GM19463 (cell line): ENCODE data around the gene TUBA4A.
A peak's percentile ranks its signal among the peaks of the same experiment; 100 is the strongest.
"Not testable (repeated sequence)": the region's sequence is repeated elsewhere in the genome, so short reads cannot be mapped to it uniquely, and the experiment has no call there.

Source experiments
- ATAC-seq: cut with Tn5 transposase; IDR thresholded peaks from one replicate; pipeline ENCODE4 v1.9.1; 2021; ENCODE audit warnings: mild to moderate bottlenecking, moderate library complexity; ENCODE audit not compliant: unreplicated experiment

The TUBA4A gene

GRCh38 chr2:219269362-219270054 lies 15.8 kb upstream of the TUBA4A start:
- ATAC-seq: no peak

GRCh38 chr2:219268294-219268693 lies 14.6 kb upstream of the TUBA4A start:
- no peak for ATAC-seq

GRCh38 chr2:219266886-219267285 lies 13.2 kb upstream of the TUBA4A start:
- ATAC-seq: no peak

GRCh38 chr2:219266232-219266631 lies 12.5 kb upstream of the TUBA4A start:
- ATAC-seq: no peak

GRCh38 chr2:219261024-219261855 lies 7.5 kb upstream of the TUBA4A start:
- no peak for ATAC-seq

- not testable (repeated sequence) for ATAC-seq
These were observed 5.2 kb upstream of the TUBA4A start for GRCh38 chr2:219258942-219259341.

GRCh38 chr2:219254590-219255201 lies 978 bp upstream of the TUBA4A start:
- ATAC-seq: peak; percentile 23

GRCh38 chr2:219252900-219253752 lies 592 bp downstream of the TUBA4A start, which contains the start of gene TUBA4B:
TSS of gene TUBA4B (plus strand) at chr2:219253243. CDS start at chr2:219253408, 165 bp downstream.
- ATAC-seq: peak; percentile 2

- no peak for ATAC-seq
These were observed 1.2 kb downstream of the TUBA4A start for GRCh38 chr2:219252570-219252899.

- ATAC-seq: no peak
These were observed 1.6 kb downstream of the TUBA4A start for GRCh38 chr2:219252084-219252483.

- ATAC-seq: no peak
These were observed 2.1 kb downstream of the TUBA4A start for GRCh38 chr2:219251656-219252055.

- ATAC-seq: no peak
These were observed 3.5 kb downstream of the TUBA4A start for GRCh38 chr2:219250049-219250781.

- ATAC-seq: peak; percentile 54
These were observed 4.3 kb downstream of the TUBA4A start for GRCh38 chr2:219249203-219249980.

- ATAC-seq: no peak
These were observed 4.9 kb downstream of the TUBA4A start for GRCh38 chr2:219248845-219249202.

GRCh38 chr2:219247678-219248642 lies 5.8 kb downstream of the TUBA4A start:
- ATAC-seq: no peak

- ATAC-seq: no peak
These were observed 7.2 kb downstream of the TUBA4A start for GRCh38 chr2:219246559-219246958.

- ATAC-seq: no peak
These were observed 7.9 kb downstream of the TUBA4A start for GRCh38 chr2:219245899-219246230.

- ATAC-seq: peak; percentile 60
These were observed 8.4 kb downstream of the TUBA4A start, which contains the start of the genes GLB1L and STK16 for GRCh38 chr2:219245148-219245898. TSS of gene GLB1L (minus strand) at chr2:219245444. CDS start at chr2:219243573, 1,871 bp downstream. TSS of gene STK16 (plus strand) at chr2:219245479. CDS start at chr2:219246000, 521 bp downstream.
